HG02973 (cell line): ENCODE data around the gene ATP11B.

ENCODE experiments used
- ATAC-seq: cut with Tn5 transposase; IDR thresholded peaks from one replicate; pipeline ENCODE4 v1.9.1; 2021; ENCODE audit warnings: moderate library complexity; ENCODE audit not compliant: unreplicated experiment

The ATP11B gene

DNA sequence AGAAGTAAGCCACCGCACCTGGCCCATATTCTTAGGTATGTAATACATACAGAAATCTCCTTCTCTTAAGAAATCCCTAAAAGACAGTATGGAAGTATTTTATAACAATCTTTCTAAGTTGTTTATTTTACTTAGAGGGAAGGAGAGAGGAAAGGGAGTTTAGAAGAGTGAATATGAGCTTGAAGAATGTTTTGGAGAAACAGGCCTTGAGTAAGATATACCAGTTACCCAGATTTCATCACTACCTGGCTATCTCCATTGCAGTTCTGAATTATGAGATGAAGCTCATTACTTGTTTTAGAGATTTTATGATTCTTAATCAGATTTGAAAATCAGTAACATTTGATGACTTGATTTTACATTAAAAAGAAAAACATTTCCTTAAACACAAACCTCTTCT lies 115.2 kb downstream of the ATP11B start:
- no peak for ATAC-seq

- ATAC-seq, result no peak
Observed at GRCh38 chr3:182909318-182910040, 116.2 kb downstream of the ATP11B start.

GRCh38 chr3:182910936-182911781 lies 117.9 kb downstream of the ATP11B start:
- ATAC-seq, result no peak

DNA sequence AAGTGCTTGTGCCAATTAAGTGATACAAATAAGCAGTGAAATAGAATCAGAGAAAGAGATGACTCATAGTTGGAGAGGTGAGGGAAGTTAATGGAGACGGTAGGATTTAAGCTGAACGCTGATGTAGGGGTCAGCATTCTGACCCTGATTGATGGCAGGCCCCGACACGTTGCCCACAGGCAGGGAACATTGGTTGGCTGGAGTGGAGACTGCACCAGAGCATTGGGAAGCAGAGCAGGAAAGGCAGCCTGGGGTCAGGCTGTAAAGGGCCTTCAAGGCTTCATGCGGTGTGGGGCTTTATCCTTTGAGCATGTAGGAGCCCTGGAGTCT lies 118.4 kb downstream of the ATP11B start:
- no peak for ATAC-seq

DNA sequence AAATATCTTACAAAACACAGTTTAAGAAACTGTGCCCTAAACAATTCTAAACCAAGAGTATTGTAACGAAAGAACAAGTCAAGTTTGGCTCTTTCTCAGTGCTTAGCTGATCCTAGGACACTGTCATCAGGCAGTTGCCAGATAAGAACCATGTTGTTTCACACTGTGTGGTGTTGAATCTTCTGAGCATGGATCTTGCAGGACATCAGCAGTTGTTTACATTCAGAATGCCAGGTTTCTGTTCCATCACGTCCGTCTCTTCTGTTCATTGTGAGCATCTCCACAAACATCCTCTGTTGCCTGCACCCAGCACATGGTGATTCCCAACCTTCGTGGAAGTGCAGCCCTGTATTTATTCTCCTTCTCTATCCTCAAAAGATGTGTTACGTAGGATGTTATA lies 119.2 kb downstream of the ATP11B start:
- no peak for ATAC-seq

- ATAC-seq, result peak; percentile 82
Observed at GRCh38 chr3:182913889-182914288, 120.6 kb downstream of the ATP11B start.

GRCh38 chr3:182914341-182914740 lies 121.0 kb downstream of the ATP11B start:
- ATAC-seq, result peak; percentile 38

- ATAC-seq, result no peak
Observed at GRCh38 chr3:182917134-182917533, 123.8 kb downstream of the ATP11B start.

DNA sequence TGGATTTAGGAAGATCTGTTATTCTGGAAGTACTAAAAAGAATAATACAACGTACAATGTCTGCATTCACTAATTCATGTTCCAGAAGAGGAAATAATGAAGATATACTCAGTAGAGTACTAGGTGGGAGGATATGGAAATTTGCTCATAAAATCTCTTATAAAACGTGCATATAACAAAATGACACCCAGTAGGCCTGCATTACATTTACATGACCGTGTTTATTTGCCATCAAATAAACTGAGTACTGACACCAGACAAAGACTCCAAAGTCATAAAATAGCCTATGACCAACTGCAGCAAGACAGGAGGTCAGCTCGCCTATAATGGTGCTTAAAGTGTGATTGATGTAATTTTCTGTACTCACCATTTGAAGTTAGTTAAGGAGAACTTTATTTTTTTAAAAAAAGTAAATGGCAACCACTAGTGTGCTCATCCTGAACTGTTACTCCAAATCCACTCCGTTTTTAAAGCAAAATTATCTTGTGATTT lies 126.6 kb downstream of the ATP11B start:
- no peak for ATAC-seq

DNA sequence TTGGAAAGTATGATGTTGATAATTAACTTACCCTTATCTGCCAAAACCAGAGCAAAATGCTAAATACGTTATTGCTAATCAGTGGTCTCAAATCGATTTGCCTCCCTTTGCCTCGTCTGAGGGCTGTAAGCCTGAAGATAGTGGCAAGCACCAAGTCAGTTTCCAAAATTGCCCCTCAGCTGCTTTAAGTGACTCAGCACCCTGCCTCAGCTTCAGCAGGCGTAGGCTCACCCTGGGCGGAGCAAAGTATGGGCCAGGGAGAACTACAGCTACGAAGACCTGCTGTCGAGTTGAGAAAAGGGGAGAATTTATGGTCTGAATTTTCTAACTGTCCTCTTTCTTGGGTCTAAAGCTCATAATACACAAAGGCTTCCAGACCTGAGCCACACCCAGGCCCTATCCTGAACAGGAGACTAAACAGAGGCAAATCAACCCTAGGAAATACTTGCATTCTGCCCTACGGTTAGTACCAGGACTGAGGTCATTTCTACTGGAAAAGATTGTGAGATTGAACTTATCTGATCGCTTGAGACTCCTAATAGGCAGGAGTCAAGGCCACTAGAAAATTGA lies 127.3 kb downstream of the ATP11B start:
- ATAC-seq, result no peak

GRCh38 chr3:182921665-182922355 lies 128.5 kb downstream of the ATP11B start:
- ATAC-seq, result no peak

GRCh38 chr3:182925330-182925943 lies 132.1 kb downstream of the ATP11B start:
- ATAC-seq, result peak; percentile 98

- ATAC-seq, result peak; percentile 7
Observed at GRCh38 chr3:182925944-182926337, 132.6 kb downstream of the ATP11B start.

GRCh38 chr3:182935803-182936202 lies 142.5 kb downstream of the ATP11B start:
- no peak for ATAC-seq

- no peak for ATAC-seq
Observed at GRCh38 chr3:182936239-182936917, 143.1 kb downstream of the ATP11B start.

DNA sequence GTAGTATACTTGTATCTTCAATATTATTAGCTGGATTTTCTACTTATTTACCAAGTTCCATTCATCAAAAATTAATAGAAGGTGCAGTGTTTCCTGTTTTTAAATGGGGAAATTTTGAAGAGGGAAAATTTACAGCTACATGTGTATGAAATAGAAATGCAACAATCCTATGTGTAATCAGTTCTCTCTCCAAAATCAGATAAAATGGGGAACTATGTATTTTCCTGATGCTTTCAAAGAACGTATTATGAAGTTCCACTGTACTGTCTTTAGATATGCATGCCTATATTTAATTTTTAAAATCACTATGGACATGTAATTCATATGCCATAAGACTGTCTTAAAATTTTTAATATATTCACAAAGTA lies 143.6 kb downstream of the ATP11B start:
- ATAC-seq, result no peak

GRCh38 chr3:182937293-182938051 lies 144.2 kb downstream of the ATP11B start:
- peak; percentile 84 for ATAC-seq

GRCh38 chr3:182940266-182940808 lies 147.0 kb downstream of the ATP11B start:
- ATAC-seq, result no peak

DNA sequence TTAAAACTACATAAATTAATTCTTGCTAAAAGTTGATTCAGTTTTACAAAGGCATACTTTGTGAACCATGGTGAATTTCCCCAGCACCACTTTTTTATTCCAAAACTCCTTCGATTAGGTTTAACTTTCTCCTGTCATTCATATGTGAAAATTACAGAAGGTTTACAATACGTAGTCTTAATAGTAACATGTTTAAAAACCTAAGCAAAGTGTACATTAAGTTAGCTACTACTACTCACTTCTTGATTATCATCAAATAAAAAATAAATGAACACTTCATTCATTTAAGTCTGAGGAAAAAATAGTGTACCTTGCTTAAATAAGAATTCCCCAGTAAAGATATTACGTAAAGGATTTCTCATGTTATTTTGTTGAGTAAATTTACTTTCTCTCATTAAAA lies 148.4 kb downstream of the ATP11B start:
- no peak for ATAC-seq
